HUES64 (cell line): ENCODE measurements around the gene IMMP2L.
A peak's percentile ranks its signal among the peaks of the same experiment; 100 is the strongest.

Source experiments
- H3K27ac ChIP-seq: 2 replicates; pipeline ENCODE4 v1.7.0; 2013; ENCODE audit warnings: low read depth, low read length, inconsistent platforms
- H3K27me3 ChIP-seq: 2 replicates; pipeline ENCODE4 v1.6.1; 2013; ENCODE audit warnings: mild to moderate bottlenecking, low read length; ENCODE audit not compliant: insufficient read depth
- H3K36me3 ChIP-seq: 2 replicates; pipeline ENCODE4 v1.6.1; 2013; ENCODE audit warnings: mild to moderate bottlenecking, low read length; ENCODE audit not compliant: insufficient read depth
- H3K4me1 ChIP-seq: 2 replicates; pipeline ENCODE4 v1.6.1; 2013; ENCODE audit warnings: mild to moderate bottlenecking, low read length, moderate library complexity; ENCODE audit not compliant: insufficient read depth
- H3K4me3 ChIP-seq: 2 replicates; pipeline ENCODE4 v1.5.1; 2013; ENCODE audit warnings: mild to moderate bottlenecking, low read length, moderate library complexity
- H3K9ac ChIP-seq: 2 replicates; pipeline ENCODE4 v1.6.1; 2013; ENCODE audit warnings: mild to moderate bottlenecking, low read depth, low read length
- H3K9me3 ChIP-seq: 2 replicates; pipeline ENCODE4 v1.6.1; 2013; ENCODE audit warnings: low read depth, low read length; ENCODE audit not compliant: insufficient read depth
- WGBS: fragments of 150-250, 120-280 bp; methylation state at CpG from one replicate; pipeline ENCODE4 v1.1.7; 2013; ENCODE audit warnings: missing lambda C conversion rate; 5-methylcytosine and 5-hydroxymethylcytosine counted together

IMMP2L gene

DNA sequence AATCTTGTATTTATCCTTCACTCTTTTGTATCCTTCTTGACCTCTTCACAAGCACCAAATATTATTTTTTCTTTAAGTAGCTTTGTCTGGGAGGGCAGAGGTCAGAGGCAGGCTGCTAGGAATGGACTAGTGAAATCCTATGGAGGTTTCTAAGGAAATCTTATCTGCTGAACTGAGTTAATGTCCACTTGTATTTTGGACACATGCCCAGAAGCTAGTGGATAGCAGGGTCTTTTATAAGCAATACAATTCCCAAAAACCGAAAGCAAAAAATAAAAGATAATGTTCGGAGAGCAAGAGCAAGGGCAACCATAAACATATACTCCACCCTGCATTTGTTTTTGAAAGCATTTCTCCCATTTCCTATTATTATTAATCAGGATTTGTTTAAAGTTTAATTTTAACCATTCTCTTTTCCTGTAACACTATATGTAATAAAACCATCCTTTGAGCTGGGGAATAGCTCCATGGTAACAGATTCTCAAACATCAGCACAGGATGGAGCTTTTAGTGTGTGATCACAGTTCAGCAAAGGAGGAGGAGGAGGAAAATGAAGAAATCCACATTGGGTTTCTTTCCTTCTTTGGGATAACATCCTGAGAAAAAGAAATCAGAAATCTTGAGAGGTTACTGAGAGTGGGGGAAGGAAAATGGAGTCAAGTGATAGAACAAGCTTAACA lies 799.6 kb downstream of the IMMP2L start:
- 95% methylated on average over 2 of the region's 2 CpGs for WGBS

DNA sequence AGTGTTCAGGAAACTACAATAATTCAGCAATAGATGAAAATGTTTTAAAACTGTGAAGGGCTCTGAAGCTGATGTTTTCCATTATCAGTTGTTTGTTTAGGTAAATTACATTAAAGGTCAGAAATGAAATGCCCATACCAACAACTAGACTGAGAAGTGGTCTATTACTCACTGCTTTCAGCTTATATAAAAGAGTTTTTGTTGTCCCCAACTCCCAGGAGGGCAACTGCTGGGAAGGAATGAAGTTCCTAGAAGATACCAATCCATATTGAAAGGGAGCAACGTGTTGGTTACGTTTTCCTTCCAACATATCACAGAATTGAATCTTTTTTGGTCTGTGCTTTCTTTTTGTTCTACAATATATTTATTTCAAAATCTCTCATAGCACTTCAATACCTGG lies 802.0 kb downstream of the IMMP2L start:
- H3K9ac ChIP-seq: no peak overlapping the region
- 75% methylated on average over 2 of the region's 2 CpGs for WGBS
- no peak overlapping the region for H3K27ac ChIP-seq
- no peaks in the 10 kb centered on the region for H3K27me3 ChIP-seq
- no peaks in the 10 kb centered on the region for H3K9me3 ChIP-seq
- H3K4me1 ChIP-seq: peaks cover 12% of the 10 kb centered on the region; the same call in 1 of the 2 replicates
- H3K36me3 ChIP-seq: no peaks in the 10 kb centered on the region
- H3K4me3 ChIP-seq: no peak overlapping the region

More for the DNA sequence above, 799.6 kb downstream of the IMMP2L start:
- Histone ChIP-seq H3K4me1 (peaks cover 24% of the 10 kb centered on the region), H3K27ac (no peak overlapping the region), H3K27me3 (no peaks in the 10 kb centered on the region), H3K4me3 (no peak overlapping the region), H3K9ac (no peak overlapping the region), H3K9me3 (no peaks in the 10 kb centered on the region), H3K36me3 (no peaks in the 10 kb centered on the region)

DNA sequence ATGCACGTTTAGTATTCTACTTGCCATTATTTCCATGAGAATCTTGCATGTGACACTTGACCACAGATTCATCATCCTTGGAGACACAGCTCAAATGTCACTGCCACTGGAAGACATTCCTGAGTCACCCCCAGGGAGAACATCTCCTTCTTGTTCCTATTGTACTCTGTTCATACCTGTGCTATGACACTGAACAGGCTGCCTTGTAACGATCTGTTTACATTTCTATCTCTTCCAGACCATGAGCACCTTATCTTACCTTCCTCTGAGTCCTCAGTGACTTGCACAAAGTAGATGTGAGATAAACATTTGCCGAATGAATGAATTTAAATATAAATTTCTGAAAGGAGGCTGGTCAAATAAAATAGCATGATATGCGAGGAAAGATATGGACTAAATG lies 803.2 kb downstream of the IMMP2L start:
- WGBS: 88% methylated on average over 4 of the region's 4 CpGs
- Histone ChIP-seq H3K27me3 (no peaks in the 10 kb centered on the region), H3K4me3 (no peak overlapping the region), H3K27ac (no peak overlapping the region), H3K9me3 (no peaks in the 10 kb centered on the region), H3K9ac (no peak overlapping the region), H3K4me1 (peaks cover 12% of the 10 kb centered on the region; the same call in 1 of the 2 replicates), H3K36me3 (no peaks in the 10 kb centered on the region)

DNA sequence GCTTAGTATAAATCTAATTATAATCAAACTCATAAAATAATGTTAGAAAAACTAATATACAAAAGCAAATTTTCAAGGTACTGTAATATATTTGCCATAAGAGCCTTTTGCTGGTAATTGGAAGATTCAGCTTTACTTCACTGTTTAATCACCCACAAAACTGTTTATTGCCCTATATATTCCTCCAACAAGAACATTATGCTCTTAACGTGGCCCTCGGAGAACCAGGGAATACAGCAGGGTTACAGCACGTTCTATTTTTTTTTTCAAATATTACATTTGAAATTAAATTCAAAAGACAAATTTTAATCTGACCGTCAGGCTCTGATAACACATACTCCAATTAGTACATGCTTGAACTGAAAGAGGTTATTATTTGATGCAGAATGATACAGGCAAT lies 807.6 kb downstream of the IMMP2L start:
- H3K4me1 ChIP-seq: 0 out of 2 replicates have a peak, but pooled peaks cover under 1% of the 10 kb centered on the region
- no peak overlapping the region for H3K9ac ChIP-seq
- H3K36me3 ChIP-seq: no peaks in the 10 kb centered on the region
- H3K4me3 ChIP-seq: no peak overlapping the region
- H3K27me3 ChIP-seq: no peaks in the 10 kb centered on the region
- H3K27ac ChIP-seq: no peak overlapping the region
- H3K9me3 ChIP-seq: no peaks in the 10 kb centered on the region
- WGBS: 94% methylated on average over 3 of the region's 4 CpGs

DNA sequence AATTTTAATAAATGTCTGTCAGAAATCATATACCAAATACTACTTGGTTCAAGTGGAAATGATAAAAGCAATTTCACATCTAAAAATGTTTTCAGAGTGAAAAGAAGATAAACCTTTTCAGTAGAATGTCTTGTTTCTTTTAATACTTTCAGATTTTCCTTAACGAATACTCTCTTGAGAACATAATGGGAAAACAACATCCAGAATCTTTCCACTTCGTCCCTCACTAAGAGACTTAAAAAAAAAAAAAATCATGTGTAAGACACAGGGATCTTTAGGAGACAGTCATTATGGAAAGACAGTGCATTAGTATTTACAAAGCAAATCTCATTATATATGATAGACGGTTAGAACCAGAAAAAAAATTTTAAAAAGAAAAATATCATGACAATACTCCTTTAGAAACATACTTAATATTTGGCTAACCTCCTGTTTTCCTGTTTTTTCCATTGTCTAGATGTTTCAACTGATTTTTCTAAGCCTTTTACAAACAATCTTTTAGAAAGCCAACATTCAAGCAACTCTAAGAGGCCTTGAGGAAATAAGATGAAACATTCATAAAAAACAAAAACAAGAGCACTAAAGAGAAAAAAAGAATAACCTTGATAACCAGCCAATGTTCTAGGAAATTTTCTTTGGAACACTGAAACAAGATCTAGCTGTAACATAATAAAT lies 811.2 kb downstream of the IMMP2L start:
- Histone ChIP-seq H3K27ac (no peak overlapping the region), H3K4me1 (no peaks in the 10 kb centered on the region), H3K27me3 (no peaks in the 10 kb centered on the region), H3K36me3 (no peaks in the 10 kb centered on the region), H3K9me3 (no peaks in the 10 kb centered on the region), H3K9ac (no peak overlapping the region), H3K4me3 (no peak overlapping the region)
- WGBS: 90% methylated on average over 2 of the region's 3 CpGs

DNA sequence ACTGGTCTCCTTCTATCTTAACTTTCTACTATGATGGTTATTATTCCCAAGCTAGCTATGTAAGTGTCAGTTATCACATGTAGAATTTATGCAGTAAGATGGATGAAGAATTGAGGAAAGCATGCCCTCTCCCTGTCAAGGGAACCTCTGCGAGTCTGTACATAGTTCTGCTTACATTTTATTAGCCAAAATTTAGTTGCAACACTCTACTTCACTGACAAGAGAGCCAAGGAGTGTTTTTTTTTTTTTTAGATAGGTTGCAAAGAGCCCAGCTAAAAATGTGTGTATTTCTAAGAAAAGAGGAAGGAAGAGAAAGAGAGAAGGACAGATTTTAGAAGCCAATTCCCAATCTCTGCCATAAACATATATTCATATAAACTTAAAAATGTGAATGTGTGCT lies 829.1 kb downstream of the IMMP2L start:
- Histone ChIP-seq H3K4me3 (no peak overlapping the region), H3K9me3 (no peaks in the 10 kb centered on the region), H3K9ac (no peak overlapping the region), H3K4me1 (no peaks in the 10 kb centered on the region), H3K27me3 (no peaks in the 10 kb centered on the region), H3K36me3 (no peaks in the 10 kb centered on the region), H3K27ac (no peak overlapping the region)
- 83% methylated on average over 1 of the region's 1 CpG for WGBS

DNA sequence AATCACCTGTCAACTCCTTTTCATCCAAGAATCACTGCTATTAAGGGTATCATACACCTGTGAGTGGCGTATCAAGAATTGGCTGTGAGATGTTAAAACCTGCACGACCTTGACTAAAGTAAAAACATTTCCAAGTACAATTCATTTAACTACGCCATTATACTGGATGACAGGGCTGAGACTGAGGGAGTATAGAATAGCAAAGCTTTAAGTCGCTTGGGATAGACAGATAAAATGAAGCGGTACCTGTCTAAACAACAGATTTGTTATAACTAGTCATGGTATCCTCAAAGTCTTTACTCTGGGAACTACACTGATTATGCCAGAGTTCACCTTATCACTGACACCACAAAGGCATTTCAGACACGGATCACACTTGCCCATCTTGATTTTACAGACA lies 837.5 kb downstream of the IMMP2L start:
- Histone ChIP-seq H3K4me3 (no peak overlapping the region), H3K27me3 (no peaks in the 10 kb centered on the region), H3K9me3 (no peaks in the 10 kb centered on the region), H3K9ac (no peak overlapping the region), H3K4me1 (peaks cover 12% of the 10 kb centered on the region), H3K36me3 (no peaks in the 10 kb centered on the region), H3K27ac (no peak overlapping the region)
- WGBS: 93% methylated on average over 6 of the region's 6 CpGs

DNA sequence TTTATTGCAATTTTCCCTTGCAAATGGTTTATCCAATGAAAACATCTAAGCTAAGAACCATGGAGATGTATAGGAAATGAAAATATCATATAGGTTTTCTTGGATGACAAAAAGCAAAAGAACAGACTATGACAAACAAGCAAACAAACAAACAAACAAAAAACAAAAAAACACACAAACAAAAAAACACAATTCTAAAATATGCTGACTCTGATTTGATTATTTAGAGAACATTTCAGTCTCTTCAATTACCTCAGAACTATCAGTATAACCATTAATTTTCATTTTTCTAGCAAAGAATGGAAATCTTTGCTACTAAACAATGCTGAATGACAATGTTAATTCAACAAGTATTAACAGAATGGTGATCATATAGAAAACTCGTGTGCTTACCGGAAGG lies 840.9 kb downstream of the IMMP2L start:
- Histone ChIP-seq H3K27me3 (no peaks in the 10 kb centered on the region), H3K36me3 (no peaks in the 10 kb centered on the region), H3K4me1 (peaks cover 38% of the 10 kb centered on the region), H3K9ac (no peak overlapping the region), H3K4me3 (no peak overlapping the region), H3K27ac (no peak overlapping the region), H3K9me3 (no peaks in the 10 kb centered on the region)
- WGBS: 93% methylated on average over 2 of the region's 2 CpGs

DNA sequence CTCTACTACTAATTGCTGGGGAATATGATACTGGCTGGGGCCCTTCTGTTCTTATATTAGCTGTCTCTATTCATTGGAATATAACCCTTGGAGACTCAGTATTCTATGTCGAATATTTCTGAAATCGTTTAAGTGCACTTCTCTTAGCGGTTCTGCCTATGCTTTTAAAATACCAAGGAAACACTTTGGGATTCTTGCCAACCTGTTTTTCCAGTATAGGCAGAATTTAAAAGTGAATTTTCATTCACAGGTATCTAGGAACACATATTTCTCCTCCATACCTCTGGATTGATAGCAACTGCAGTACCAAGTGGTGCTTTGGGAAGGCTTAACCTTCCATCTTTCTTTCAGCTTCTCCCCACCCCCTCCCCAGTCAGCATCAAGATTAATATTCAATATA lies 841.7 kb downstream of the IMMP2L start:
- no peaks in the 10 kb centered on the region for H3K27me3 ChIP-seq
- H3K27ac ChIP-seq: no peak overlapping the region
- no peaks in the 10 kb centered on the region for H3K9me3 ChIP-seq
- H3K36me3 ChIP-seq: no peaks in the 10 kb centered on the region
- H3K9ac ChIP-seq: no peak overlapping the region
- WGBS: 93% methylated on average over 3 of the region's 3 CpGs
- peaks cover 46% of the 10 kb centered on the region for H3K4me1 ChIP-seq
- H3K4me3 ChIP-seq: no peak overlapping the region

DNA sequence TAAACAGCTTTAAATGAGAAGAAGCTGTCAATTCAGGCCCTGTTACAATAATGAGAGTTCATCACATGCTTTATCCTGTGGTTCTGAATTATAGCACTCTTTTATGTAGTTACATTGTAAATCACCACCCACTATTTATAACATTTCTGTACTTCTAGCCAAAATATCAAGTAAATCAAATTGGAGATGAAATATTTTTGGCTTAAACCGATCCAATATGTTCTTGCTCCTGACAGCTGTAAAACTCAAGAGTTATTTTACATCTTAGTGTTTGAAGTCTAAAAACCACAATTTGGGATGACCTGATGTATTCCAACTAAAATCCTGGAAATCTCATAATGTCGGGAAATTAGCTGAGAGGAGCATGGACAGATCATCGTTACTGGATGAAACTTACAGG lies 842.6 kb downstream of the IMMP2L start:
- no peaks in the 10 kb centered on the region for H3K36me3 ChIP-seq

DNA sequence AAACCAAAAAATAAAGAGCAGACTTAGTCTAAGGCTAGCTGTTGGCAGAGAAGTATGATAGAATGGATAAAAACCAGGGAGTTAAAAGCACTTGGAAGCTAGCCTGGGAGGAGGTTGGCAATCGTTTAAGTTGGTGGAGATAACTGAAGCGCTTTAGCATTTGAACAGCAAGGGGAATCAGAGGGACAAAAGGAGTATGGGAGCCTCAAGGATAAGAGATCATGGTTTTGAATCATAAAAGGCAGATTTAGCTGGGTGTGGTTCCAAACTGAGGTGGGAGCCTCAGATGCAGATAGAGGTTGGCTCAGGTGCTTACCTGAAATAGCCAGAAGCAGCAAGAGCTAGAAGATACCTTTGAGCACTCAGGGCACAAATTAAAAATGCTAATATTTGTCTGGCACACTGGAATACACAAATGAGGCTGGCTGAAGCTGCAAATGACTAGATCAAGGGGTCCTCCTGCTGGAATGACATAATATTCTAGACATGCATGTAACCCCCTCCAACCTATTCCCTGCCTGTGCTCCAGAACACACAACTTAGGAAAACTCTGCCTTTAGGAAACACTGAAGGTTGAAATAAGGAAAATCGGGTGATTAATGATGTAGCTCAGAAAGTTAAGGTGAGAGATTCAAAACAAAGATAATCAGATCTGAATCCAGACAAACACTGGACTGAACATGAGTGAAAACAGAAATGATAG lies 843.6 kb downstream of the IMMP2L start:
- peaks cover 48% of the 10 kb centered on the region for H3K4me1 ChIP-seq
- no peaks in the 10 kb centered on the region for H3K36me3 ChIP-seq
- no peaks in the 10 kb centered on the region for H3K27me3 ChIP-seq
- no peak overlapping the region for H3K9ac ChIP-seq
- 33% methylated on average over 3 of the region's 3 CpGs for WGBS
- no peaks in the 10 kb centered on the region for H3K9me3 ChIP-seq
- H3K27ac ChIP-seq: peak overlapping the region; percentile 66; the same call in 1 of the 2 replicates
- no peak overlapping the region for H3K4me3 ChIP-seq

More for the DNA sequence above, 842.6 kb downstream of the IMMP2L start:
- Histone ChIP-seq H3K9me3 (no peaks in the 10 kb centered on the region), H3K4me1 (peaks cover 48% of the 10 kb centered on the region), H3K27me3 (no peaks in the 10 kb centered on the region), H3K27ac (peak overlapping the region; percentile 20; the same call in 1 of the 2 replicates), H3K9ac (no peak overlapping the region), H3K4me3 (no peak overlapping the region)
- WGBS: 91% methylated on average over 2 of the region's 3 CpGs
